CD14-positive monocyte (primary cell): ENCODE data around the gene PAQR9. TPM values are rescaled to one million over a fixed set of nuclear protein-coding genes. Genes with fewer than 3 reads are reported as not detected.
A peak's percentile ranks its signal among the peaks of the same experiment; 100 is the strongest.
"Not testable (repeated sequence)": the region's sequence is repeated elsewhere in the genome, so short reads cannot be mapped to it uniquely, and the experiment has no call there.

Experiments used
- DNase-seq, 3 donors: peaks; one replicate each; pipeline ENCODE4 v3.0.0-alpha.2; 2011 to 2022
- H2AFZ ChIP-seq: 2 replicates; pipeline ENCODE4 v1.6.0; 2012; ENCODE audit warnings: mild to moderate bottlenecking, low read depth, low read length, inconsistent platforms; ENCODE audit not compliant: insufficient read depth, poor library complexity, severe bottlenecking
- H3K27ac ChIP-seq, 2 donors: 1 replicate in 1 of 2; 2 replicates in 1 of 2; pipeline ENCODE4 v1.5.1; 2012 to 2013; ENCODE audit warnings: low read length in 2 of 2, control low read depth in 1 of 2, inconsistent platforms in 1 of 2, low read depth in 1 of 2, mild to moderate bottlenecking in 1 of 2
- H3K27me3 ChIP-seq, 2 donors: one replicate each; pipeline versions ENCODE4 v1.6.0 to v1.6.1; 2011 to 2013; ENCODE audit warnings: low read length in 2 of 2; ENCODE audit not compliant: control insufficient read depth in 2 of 2, insufficient read depth in 2 of 2
- H3K36me3 ChIP-seq, 2 donors: replicated peaks in 1 of 2; 1 replicate in 1 of 2; 2 replicates in 1 of 2; pipeline versions ENCODE4 v1.5.1 to v1.6.1; 2012 to 2013; ENCODE audit warnings: low read length in 2 of 2, control low read depth in 1 of 2, inconsistent platforms in 1 of 2, mild to moderate bottlenecking in 1 of 2; ENCODE audit not compliant: insufficient read depth in 2 of 2, control insufficient read depth in 1 of 2
- H3K4me1 ChIP-seq, 2 donors: 1 replicate in 1 of 2; 2 replicates in 1 of 2; pipeline versions ENCODE4 v1.5.1 to v1.6.1; 2012 to 2013; ENCODE audit warnings: low read length in 2 of 2, control low read depth in 1 of 2, inconsistent platforms in 1 of 2, mild to moderate bottlenecking in 1 of 2, moderate library complexity in 1 of 2; ENCODE audit not compliant: insufficient read depth in 2 of 2, control insufficient read depth in 1 of 2
- H3K4me2 ChIP-seq: replicated peaks from 2 replicates; pipeline ENCODE3; 2012; ENCODE audit warnings: low read length, moderate library complexity, mild to moderate bottlenecking; ENCODE audit not compliant: poor library complexity, severe bottlenecking; ENCODE audit errors: extremely low read depth
- H3K4me3 ChIP-seq, 3 experiments: fragments of 200-600 bp in 1 of 3; sonication (generic) in 1 of 3; replicated peaks in 1 of 3; 1 replicate in 2 of 3; 2 replicates in 1 of 3; pipeline ENCODE4 v1.5.1; 2011 to 2013; ENCODE audit warnings: low read length in 3 of 3, mild to moderate bottlenecking in 3 of 3, control low read depth in 2 of 3, low read depth in 2 of 3, inconsistent platforms in 1 of 3, moderate library complexity in 1 of 3
- H3K79me2 ChIP-seq: 2 replicates; pipeline ENCODE4 v1.6.0; 2012; ENCODE audit warnings: mild to moderate bottlenecking, control low read depth, inconsistent platforms, low read length, moderate library complexity; ENCODE audit not compliant: insufficient read depth
- H3K9ac ChIP-seq: 2 replicates; pipeline ENCODE4 v1.6.0; 2017; ENCODE audit warnings: low read length, mild to moderate bottlenecking; ENCODE audit not compliant: insufficient read depth, poor library complexity, severe bottlenecking
- H3K9me3 ChIP-seq, 2 donors: replicated peaks in 1 of 2; 1 replicate in 1 of 2; 2 replicates in 1 of 2; pipeline versions ENCODE4 v1.5.1 to v1.6.1; 2012 to 2013; ENCODE audit warnings: low read length in 2 of 2, control low read depth in 1 of 2; ENCODE audit not compliant: control insufficient read depth in 1 of 2, insufficient read depth in 1 of 2
- H4K20me1 ChIP-seq: 2 replicates; pipeline ENCODE4 v1.6.0; 2012; ENCODE audit warnings: mild to moderate bottlenecking, low read length, control low read depth, moderate library complexity; ENCODE audit not compliant: insufficient read depth
- H3K27ac Mint-ChIP-seq, 7 donors: one replicate each; pipeline ENCODE4 v1.8.0; 2020; ENCODE audit warnings: mild to moderate bottlenecking in 7 of 7, mixed read lengths in 7 of 7, moderate library complexity in 6 of 7, inconsistent platforms in 2 of 7
- H3K27me3 Mint-ChIP-seq, 3 donors: one replicate each; pipeline ENCODE4 v1.8.0; 2021 to 2022; ENCODE audit warnings: low read depth in 3 of 3, mild to moderate bottlenecking in 3 of 3, mixed read lengths in 3 of 3, moderate library complexity in 3 of 3, inconsistent platforms in 1 of 3
- H3K36me3 Mint-ChIP-seq, 2 donors: one replicate each; pipeline ENCODE4 v1.8.0; 2020; ENCODE audit warnings: mixed read lengths in 2 of 2, inconsistent platforms in 1 of 2, mild to moderate bottlenecking in 1 of 2
- H3K4me1 Mint-ChIP-seq: one replicate; pipeline ENCODE4 v1.8.0; 2020; ENCODE audit warnings: mild to moderate bottlenecking, mixed read lengths
- H3K4me3 Mint-ChIP-seq, 2 donors: one replicate each; pipeline ENCODE4 v1.8.0; 2020; ENCODE audit warnings: mild to moderate bottlenecking in 2 of 2, mixed read lengths in 2 of 2, moderate library complexity in 1 of 2
- H3K9me3 Mint-ChIP-seq, 7 donors: one replicate each; pipeline ENCODE4 v1.8.0; 2020 to 2022; ENCODE audit warnings: mixed read lengths in 7 of 7, mild to moderate bottlenecking in 6 of 7, moderate library complexity in 6 of 7, inconsistent platforms in 2 of 7
- WGBS: methylation state at CpG from one replicate; pipeline ENCODE4 v1.1.5; 2013; ENCODE audit warnings: missing lambda C conversion rate; ENCODE audit not compliant: insufficient coverage; 5-methylcytosine and 5-hydroxymethylcytosine counted together
- intact Hi-C, 2 donors: fragments of 100-400 bp; cut with micrococcal nuclease; formaldehyde crosslinking; loops; one replicate each; pipeline versions ENCODE4 v1.15.0 to v1.15.1; 2023
- polyA plus RNA-seq, 3 donors: library from polyadenylated mRNA; depleted of rRNA in 1 of 3; unstranded in 2 of 3; stranded (reverse) in 1 of 3; fragments of 300-500 nt in 2 of 3; fragments of >200 nt in 1 of 3; fragmentation: Illumina TruSeq in 2 of 3; gene quantifications; 1 replicate in 2 of 3; 2 replicates in 1 of 3; pipeline ENCODE4 v1.2.3, GENCODE V29; 2012 to 2021
- TF ChIP-seq, protein P1 (sequence below): fragments of 200-600 bp; IDR thresholded peaks from one replicate; pipeline ENCODE4 v1.8.0; 2022; ENCODE audit warnings: antibody characterized with exemption, mild to moderate bottlenecking

Gene PAQR9
- polyA plus RNA-seq, 3 donors: not detected

DNA sequence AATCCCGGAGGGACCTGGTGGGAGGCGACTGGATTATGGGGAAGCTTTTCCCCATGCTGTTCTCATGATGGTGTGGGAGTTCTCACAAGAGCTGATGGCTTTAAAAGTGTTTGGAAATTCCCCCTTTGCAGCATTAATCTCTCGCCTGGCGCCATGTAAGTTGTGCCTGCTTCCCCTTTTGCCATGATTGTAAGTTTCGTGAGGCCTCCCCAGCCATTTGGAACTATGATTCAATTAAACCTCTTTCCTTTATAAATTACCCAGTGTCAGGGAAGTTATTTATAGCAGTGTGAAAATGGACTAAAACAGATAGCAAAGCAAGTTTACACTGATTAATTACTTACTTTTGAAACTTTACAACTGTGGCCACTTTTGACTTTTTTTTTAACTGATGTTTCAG, 27.2 kb upstream of the PAQR9 start:
- intact Hi-C loops: loop anchor here (5.0 to 10.0 kb wide), 3 partner anchors 163 to 393 kb away; partner anchors contain the start of gene PLS1 (in 1 of the 2)
- Histone ChIP-seq H3K4me1 (peaks cover 17 to 19% of the 10 kb centered on the region in 2 donors), H3K36me3 (no peaks in the 10 kb centered on the region), H3K27me3 (no peaks in the 10 kb centered on the region), H3K4me3 (no peak overlapping the region), H4K20me1 (no peaks in the 10 kb centered on the region), H3K9ac (no peak overlapping the region), H2AFZ (no peak overlapping the region), H3K9me3 (peaks cover 0 to 3% of the 10 kb centered on the region in 2 donors), H3K4me2 (no peak overlapping the region), H3K79me2 (no peaks in the 10 kb centered on the region), H3K27ac (no peak overlapping the region)
- TF ChIP-seq, protein P1, sequence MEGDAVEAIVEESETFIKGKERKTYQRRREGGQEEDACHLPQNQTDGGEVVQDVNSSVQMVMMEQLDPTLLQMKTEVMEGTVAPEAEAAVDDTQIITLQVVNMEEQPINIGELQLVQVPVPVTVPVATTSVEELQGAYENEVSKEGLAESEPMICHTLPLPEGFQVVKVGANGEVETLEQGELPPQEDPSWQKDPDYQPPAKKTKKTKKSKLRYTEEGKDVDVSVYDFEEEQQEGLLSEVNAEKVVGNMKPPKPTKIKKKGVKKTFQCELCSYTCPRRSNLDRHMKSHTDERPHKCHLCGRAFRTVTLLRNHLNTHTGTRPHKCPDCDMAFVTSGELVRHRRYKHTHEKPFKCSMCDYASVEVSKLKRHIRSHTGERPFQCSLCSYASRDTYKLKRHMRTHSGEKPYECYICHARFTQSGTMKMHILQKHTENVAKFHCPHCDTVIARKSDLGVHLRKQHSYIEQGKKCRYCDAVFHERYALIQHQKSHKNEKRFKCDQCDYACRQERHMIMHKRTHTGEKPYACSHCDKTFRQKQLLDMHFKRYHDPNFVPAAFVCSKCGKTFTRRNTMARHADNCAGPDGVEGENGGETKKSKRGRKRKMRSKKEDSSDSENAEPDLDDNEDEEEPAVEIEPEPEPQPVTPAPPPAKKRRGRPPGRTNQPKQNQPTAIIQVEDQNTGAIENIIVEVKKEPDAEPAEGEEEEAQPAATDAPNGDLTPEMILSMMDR: no peak
- H3K9me3 Mint-ChIP-seq: peaks cover 2 to 14% (median 8%) of the 10 kb centered on the region in 7 donors
- H3K4me1 Mint-ChIP-seq: peaks cover 19% of the 10 kb centered on the region
- no peaks in the 10 kb centered on the region for H3K36me3 Mint-ChIP-seq
- peak in 1 of 3 donors; percentile 53 for DNase-seq
- no peak overlapping the region for H3K4me3 Mint-ChIP-seq
- no peaks in the 10 kb centered on the region for H3K27me3 Mint-ChIP-seq
- peak overlapping the region in 1 of 7 donors; percentile 13 for H3K27ac Mint-ChIP-seq
- WGBS: 100% methylated on average over 2 of the region's 5 CpGs

DNA sequence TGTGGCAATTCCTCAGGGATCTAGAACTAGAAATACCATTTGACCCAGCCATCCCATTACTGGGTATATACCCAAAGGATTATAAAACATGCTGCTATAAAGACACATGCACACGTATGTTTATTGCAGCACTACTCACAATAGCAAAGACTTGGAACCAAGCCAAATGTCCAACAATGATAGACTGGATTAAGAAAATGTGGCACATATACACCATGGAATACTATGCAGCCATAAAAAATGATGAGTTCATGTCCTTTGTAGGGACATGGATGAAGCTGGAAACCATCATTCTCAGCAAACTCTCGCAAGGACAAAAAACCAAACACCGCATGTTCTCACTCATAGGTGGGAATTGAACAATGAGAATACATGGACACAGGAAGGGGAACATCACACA, 25.4 kb upstream of the PAQR9 start:
- H3K27me3 ChIP-seq, H3K27ac ChIP-seq, DNase-seq, H3K4me2 ChIP-seq, H4K20me1 ChIP-seq, H3K27ac Mint-ChIP-seq, H3K79me2 ChIP-seq, H2AFZ ChIP-seq, H3K27me3 Mint-ChIP-seq, H3K9ac ChIP-seq, H3K4me3 Mint-ChIP-seq, H3K4me3 ChIP-seq, intact Hi-C loops, H3K36me3 ChIP-seq, H3K4me1 ChIP-seq, H3K36me3 Mint-ChIP-seq, H3K9me3 ChIP-seq: not testable (repeated sequence)
- Mint-ChIP-seq H3K4me1 (peaks cover 11% of the 10 kb centered on the region), H3K9me3 (peaks cover 2 to 14% (median 8%) of the 10 kb centered on the region in 7 donors)
- WGBS: no CpG with 5 or more reads among the region's 3 CpGs

DNA sequence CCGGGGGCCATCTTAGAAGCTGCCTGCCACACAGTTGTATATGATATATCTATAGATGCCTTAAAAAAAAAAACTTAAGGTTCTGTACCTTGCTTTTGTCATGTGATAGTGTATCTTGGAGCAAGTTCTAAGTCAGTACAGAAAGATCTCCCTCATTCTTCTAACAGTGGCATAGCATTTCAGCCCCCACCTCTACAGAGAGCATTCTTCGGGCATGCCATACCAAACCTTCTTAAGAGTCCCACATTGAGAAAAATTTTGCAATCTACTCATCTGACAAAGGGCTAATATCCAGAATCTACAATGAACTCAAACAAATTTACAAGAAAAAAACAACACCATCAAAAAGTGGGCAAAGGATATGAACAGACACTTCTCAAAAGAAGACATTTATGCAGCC, 24.7 kb upstream of the PAQR9 start:
- H3K36me3 Mint-ChIP-seq, H3K27me3 Mint-ChIP-seq, DNase-seq, H3K9me3 ChIP-seq, H3K4me3 ChIP-seq, H3K36me3 ChIP-seq, H3K9ac ChIP-seq, H3K79me2 ChIP-seq, H3K4me1 ChIP-seq, H3K27ac Mint-ChIP-seq, H3K4me3 Mint-ChIP-seq, H3K27ac ChIP-seq, H4K20me1 ChIP-seq, H2AFZ ChIP-seq, H3K4me1 Mint-ChIP-seq, H3K27me3 ChIP-seq, intact Hi-C loops, H3K4me2 ChIP-seq: not testable (repeated sequence)
- WGBS: 100% methylated on average over 1 of the region's 2 CpGs
- H3K9me3 Mint-ChIP-seq: peaks cover 2 to 14% (median 8%) of the 10 kb centered on the region in 7 donors
